Mesodermal cell (in vitro differentiated cells): ENCODE results near the gene BAIAP2L2.
"Not testable (repeated sequence)": the region's sequence is repeated elsewhere in the genome, so short reads cannot be mapped to it uniquely, and the experiment has no call there.

Source experiments
- H3K27ac ChIP-seq: 2 replicates; pipeline ENCODE4 v1.7.0; 2013; ENCODE audit warnings: mild to moderate bottlenecking, low read depth, low read length, moderate library complexity; ENCODE audit not compliant: severe bottlenecking
- H3K36me3 ChIP-seq: 2 replicates; pipeline ENCODE4 v1.7.1; 2013; ENCODE audit warnings: mild to moderate bottlenecking, low read length, moderate library complexity; ENCODE audit not compliant: control insufficient read depth, insufficient read depth
- H3K4me1 ChIP-seq: one replicate; pipeline ENCODE4 v1.7.1; 2013; ENCODE audit warnings: mild to moderate bottlenecking, low read length; ENCODE audit not compliant: insufficient read depth, control insufficient read depth, poor library complexity, severe bottlenecking
- H3K4me3 ChIP-seq: 2 replicates; pipeline ENCODE4 v1.7.0; 2013; ENCODE audit warnings: low read length, control low read depth, mild to moderate bottlenecking; ENCODE audit not compliant: insufficient read depth, poor library complexity, severe bottlenecking; ENCODE audit errors: extremely low read depth
- H3K9me3 ChIP-seq: 2 replicates; pipeline ENCODE4 v1.7.1; 2013; ENCODE audit warnings: mild to moderate bottlenecking, low read length, moderate library complexity; ENCODE audit not compliant: control insufficient read depth
- WGBS, 2 experiments: methylation state at CpG; one replicate each; pipeline ENCODE4 v1.1.5; 2013; ENCODE audit warnings: missing lambda C conversion rate in 2 of 2; ENCODE audit not compliant: insufficient coverage in 2 of 2; 5-methylcytosine and 5-hydroxymethylcytosine counted together

The BAIAP2L2 gene

DNA sequence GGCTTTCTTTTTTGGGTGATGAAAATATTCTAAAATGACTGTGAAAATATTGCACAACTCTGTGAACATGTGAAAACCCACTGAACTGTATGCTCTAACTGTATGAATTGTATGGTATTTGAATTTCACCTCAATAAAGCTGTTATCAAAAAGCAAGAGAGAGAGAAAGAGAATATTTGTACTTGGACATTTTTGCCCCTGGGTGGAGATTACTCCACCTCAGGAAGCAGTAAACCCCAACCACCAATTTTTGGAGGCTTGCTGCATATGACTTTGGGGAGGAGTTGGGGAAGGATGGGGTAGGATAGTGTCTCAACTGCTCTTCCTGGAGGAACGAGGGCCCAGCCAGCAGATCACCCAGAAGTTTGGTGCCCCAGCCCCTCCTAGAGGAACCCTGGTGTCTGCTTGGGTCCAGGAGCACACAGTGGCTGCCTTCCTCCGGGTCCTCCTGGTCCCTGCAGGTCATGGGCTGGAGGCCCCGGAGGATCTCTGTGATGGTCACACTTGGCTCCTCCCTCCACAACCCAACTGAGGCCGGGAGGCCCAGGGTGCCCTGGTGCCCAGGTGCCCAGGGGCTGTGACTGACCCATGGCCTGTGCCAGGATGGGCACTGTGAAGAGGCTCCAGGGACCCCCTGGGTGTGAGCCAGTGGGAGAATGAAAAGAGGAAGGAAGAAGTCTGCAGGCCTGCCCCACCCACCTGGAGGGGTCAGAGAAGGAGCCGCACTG, 68.6 kb downstream of the BAIAP2L2 start:
- Histone ChIP-seq H3K36me3 (no peaks in the 10 kb centered on the region), H3K9me3 (no peaks in the 10 kb centered on the region), H3K4me1 (peaks cover 6% of the 10 kb centered on the region), H3K27ac (no peak overlapping the region), H3K4me3 (no peak overlapping the region)
- WGBS, 2 experiments: 92 to 100% methylated on average over 2 to 3 of the region's 5 CpGs

DNA sequence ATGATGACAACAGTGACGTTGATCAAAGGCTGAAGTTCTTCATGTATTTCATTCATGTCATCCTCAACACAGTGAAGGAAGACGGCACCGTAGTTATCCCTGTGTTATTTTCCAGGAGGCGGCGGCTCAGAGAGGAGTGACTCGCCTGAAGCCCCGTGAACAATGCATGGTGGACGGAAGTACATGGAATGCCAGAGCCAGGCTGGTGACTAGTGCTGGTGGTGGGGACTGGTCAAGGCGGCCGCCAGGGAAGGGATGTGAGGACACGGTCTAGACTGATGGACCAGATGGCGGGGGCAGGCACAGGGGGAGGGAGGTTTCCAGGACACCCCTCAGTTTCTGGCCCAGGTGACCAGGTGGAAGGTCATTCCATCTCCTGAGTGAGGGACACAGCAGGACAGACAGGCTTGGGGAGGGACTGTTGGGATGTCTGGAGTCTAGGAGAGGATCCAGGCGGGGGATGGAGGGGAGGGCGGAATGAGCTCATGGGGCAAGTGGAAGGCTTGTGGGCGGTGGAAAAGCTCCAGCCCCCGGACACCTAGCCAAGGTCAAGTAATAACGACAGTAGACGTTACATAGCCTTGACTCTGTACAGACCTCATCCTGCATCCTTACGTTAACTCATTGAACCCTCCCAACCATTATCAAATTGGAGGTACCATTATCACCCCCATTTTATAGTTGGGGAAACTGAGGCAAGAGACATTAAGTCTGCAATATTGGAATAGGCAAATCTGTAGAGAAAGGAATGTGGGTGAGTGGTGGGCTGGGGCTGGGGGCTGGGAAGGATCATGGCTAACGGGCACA, 69.3 kb downstream of the BAIAP2L2 start:
- 91 to 97% methylated on average over 16 to 17 of the region's 20 CpGs for WGBS, 2 experiments
- no peak overlapping the region for H3K4me3 ChIP-seq

DNA sequence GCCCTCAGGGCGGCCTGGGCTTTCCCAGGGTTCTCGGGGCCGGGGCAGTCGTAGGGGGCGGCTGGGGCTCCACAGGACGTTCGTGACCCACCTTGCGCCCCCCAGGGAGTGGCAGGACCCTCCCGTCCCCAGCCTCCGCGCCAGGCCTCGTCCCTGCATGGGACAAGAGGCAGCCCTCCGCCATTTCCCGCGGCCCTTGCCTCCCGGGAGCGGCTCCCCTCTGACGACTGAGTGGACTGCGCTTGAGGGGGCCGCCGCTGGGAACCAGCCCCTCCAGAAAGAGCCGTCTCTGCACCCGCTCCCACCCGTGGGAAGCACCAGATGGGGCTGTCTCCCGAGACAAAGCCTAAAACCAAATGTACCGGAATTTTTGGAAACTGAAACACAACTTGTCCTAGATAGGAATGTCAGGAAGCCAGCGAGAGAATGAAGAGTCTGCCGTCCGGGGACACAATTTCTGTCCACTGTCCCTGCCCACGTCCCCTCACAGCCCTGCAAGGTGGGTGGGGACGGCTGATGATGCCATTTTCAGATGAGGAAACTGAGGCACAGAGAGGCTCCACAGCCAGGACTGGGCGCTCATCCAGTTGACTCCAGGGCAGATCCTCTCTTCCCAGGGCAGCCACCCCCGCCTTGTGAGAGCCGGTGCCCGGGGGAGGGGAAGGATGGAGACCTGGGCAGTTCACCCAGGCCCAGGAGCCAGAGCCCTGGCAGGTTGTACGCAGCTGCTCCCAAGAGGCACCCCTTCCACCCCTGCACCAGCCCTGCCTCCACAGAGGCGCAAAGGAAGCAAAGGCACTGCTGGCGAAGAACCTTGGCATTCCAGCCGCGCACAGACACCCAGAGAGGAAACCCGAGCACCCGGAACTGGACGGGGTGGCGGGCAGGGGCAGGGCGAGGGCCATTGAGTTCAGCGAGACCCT, 71.3 kb downstream of the BAIAP2L2 start:
- whole genome bisulfite sequencing, 2 experiments: 94 to 95% methylated on average over 41 to 44 of the region's 46 CpGs
- H3K9me3 ChIP-seq: no peaks in the 10 kb centered on the region
- H3K27ac ChIP-seq: no peak overlapping the region
- no peak overlapping the region for H3K4me3 ChIP-seq
- H3K4me1 ChIP-seq: peaks cover 19% of the 10 kb centered on the region
- H3K36me3 ChIP-seq: no peaks in the 10 kb centered on the region

More for the DNA sequence above, 69.3 kb downstream of the BAIAP2L2 start:
- no peaks in the 10 kb centered on the region for H3K9me3 ChIP-seq
- H3K36me3 ChIP-seq: no peaks in the 10 kb centered on the region
- peaks cover 6% of the 10 kb centered on the region for H3K4me1 ChIP-seq
- H3K27ac ChIP-seq: no peak overlapping the region

DNA sequence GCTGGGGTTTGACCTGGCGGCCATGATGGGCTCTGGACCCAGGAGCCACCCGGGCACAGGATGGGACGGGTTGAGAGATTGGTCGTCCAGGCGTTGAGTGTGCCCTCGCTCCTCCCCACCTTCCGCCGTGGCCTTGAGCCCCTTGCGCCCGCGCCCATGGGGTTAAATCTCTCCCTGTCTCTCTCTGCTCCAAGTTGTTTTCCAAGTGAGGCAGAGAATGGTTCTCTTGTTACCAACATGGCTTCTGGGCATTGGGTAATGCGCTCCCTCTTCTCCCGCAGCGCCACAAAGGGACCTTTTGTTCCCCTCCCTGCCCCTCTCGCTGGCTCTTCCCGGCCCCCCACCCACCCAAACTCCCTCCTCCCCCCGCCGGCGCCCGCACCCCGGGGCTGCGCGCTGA, 72.1 kb downstream of the BAIAP2L2 start:
- Histone ChIP-seq H3K4me1 (peaks cover 26% of the 10 kb centered on the region), H3K9me3 (no peaks in the 10 kb centered on the region), H3K4me3 (no peak overlapping the region), H3K27ac (no peak overlapping the region), H3K36me3 (no peaks in the 10 kb centered on the region)
- WGBS, 2 experiments: 97% methylated on average over 10 to 17 of the region's 23 CpGs

DNA sequence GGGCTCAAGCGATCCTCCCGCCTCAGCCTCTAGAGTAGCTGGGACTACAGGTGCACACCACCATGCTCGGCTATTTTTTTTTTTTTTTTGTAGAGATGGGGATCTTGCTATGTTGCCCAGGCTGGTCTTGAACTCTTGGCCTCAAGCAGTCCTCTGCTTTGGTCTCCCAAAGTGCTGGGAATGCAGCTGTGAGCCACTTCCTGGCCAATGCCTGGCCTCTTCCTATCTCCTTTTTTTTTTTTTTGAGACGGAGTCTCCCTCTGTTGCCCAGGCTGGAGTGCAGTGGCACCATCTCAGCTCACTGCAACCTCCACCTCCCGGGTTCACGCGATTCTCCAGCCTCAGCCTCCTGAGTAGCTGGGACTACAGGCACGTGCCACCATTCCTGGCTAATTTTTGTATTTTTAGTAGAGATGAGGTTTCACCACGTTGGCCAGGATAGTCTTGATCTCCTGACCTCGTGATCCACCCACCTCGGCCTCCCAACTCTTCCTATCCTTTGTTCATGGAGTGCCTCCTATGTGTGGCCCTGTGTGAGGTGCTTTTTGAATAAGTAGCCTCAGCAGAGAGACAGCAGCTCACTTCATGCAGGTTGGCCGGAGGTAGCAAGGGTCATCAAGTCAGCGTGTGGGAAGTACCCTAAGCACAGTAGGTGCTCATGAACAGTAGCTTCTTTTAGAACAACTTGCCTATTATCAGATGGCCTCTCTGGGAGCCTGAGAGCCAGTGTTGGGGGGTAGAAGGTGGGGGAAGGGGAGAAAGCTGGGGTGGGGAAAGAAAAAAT, 72.9 kb downstream of the BAIAP2L2 start:
- H3K4me1 ChIP-seq: peaks cover 26% of the 10 kb centered on the region
- not testable (repeated sequence) for H3K27ac ChIP-seq, H3K9me3 ChIP-seq, H3K36me3 ChIP-seq, H3K4me3 ChIP-seq
- WGBS, 2 experiments: 95 to 97% methylated on average over 8 to 9 of the region's 13 CpGs

DNA sequence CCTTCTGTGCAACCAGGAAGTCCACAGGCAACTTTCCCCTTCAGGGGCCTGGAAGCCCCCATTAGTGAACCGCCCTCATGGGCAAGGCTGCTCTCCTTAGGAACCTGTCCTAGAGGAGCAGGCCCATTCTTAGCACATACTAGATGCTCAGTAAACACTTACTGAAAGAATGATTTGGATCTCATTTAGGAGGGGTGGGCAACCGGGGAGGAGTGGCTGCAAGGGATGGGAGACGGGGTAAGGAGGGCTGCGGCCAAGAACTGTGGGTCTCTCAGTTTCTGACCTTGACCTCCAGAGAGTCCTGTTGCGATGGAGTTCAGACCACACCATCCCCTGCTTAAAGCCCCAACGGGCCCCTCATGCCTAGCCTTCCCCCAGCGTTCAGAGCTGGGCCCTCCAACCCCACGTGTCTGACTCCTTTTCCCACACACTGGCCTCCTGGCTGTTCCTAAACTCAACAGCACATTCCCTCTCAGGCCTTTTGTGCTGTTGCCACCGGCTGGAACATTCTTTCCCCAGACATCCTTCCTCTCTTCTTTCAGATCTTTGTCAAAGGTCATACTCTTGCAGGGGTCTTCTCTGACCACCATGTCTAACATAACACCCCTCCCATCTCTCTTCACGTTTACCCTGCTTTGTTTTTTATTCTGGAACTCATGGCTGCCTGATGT, 74.0 kb downstream of the BAIAP2L2 start:
- H3K4me1 ChIP-seq: peaks cover 26% of the 10 kb centered on the region
- 85 to 88% methylated on average over 7 to 8 of the region's 10 CpGs for WGBS, 2 experiments

DNA sequence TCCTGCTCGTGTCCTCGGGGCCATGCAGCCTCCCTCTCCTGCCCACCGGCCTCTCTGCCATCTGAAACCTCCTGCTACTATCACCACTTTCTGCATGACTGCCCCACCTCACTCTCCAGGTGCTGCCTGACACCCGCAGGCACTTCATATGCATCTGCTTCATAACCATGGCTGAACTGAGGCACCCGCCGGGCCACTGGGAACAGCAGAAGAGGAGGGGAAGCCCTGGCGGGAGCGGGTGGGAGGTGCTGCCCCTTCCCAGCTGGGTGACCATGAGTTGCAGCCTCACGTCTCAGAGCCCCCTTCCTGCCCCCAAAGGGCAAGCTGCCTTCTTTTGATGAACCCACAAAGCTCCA, 75.0 kb downstream of the BAIAP2L2 start:
- Histone ChIP-seq H3K27ac (no peak overlapping the region), H3K9me3 (no peaks in the 10 kb centered on the region), H3K4me1 (peaks cover 28% of the 10 kb centered on the region), H3K4me3 (no peak overlapping the region), H3K36me3 (no peaks in the 10 kb centered on the region)
- 90 to 95% methylated on average over 8 to 9 of the region's 9 CpGs for WGBS, 2 experiments

More for the DNA sequence above, 74.0 kb downstream of the BAIAP2L2 start:
- Histone ChIP-seq H3K27ac (no peak overlapping the region), H3K36me3 (no peaks in the 10 kb centered on the region), H3K9me3 (no peaks in the 10 kb centered on the region), H3K4me3 (no peak overlapping the region)
